ENCODE results near the gene RTN4. TPM values are rescaled to one million over a fixed set of nuclear protein-coding genes. Genes with fewer than 3 reads are reported as not detected.
A peak's percentile ranks its signal among the peaks of the same experiment; 100 is the strongest.

Gene RTN4
- total RNA-seq, 4 donors from 2014 or later: 95.8 to 179 (median 129) TPM

DNA sequence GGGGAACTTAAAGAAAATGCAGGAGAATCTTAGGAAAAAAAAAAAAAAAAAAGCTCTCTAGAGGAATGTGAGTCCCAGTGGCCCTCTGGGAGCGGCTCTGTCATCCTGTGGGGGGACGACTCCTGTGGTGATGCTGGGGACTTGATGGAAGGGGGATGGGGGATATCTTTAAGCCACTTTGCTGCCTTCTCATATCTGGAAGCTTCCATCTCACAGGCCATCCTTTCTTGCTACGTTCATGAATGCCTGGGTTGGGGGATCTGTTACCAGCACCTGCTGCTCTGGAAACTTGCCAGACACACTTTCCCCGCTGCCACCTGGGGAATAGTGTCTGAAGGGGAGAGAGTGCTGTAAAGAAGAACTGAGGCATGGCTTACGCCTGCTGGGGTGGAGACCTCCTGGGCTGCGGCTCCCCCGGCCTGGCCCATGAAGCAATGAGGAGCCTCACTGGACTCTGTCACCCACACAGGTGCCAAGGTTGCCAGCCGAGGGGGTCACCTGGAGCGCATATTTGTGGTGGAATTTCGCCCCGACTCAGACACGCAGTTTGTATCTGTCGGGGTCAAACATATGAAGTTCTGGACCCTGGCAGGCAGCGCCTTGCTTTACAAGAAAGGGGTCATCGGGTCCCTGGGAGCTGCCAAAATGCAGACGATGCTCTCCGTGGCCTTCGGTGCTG is 92.8 kb downstream of the RTN4 start:
- intact Hi-C loops (cut with DNase I): no loop called here
- H3K4me1 ChIP-seq: peaks cover 0 to 24% (median 0%) of the 10 kb centered on the region in 3 donors
- WGBS, 2 donors: 87 to 93% methylated on average over 13 to 14 of the region's 18 CpGs
- H3K27me3 ChIP-seq: no peaks in the 10 kb centered on the region
- no peak for DNase-seq
- no peak overlapping the region for H3K27ac ChIP-seq
- H3K36me3 ChIP-seq: no peaks in the 10 kb centered on the region
- no peak for TF ChIP-seq POLR2A (IDR thresholded peaks at IDR 0.05)
- TF ChIP-seq, protein P1, sequence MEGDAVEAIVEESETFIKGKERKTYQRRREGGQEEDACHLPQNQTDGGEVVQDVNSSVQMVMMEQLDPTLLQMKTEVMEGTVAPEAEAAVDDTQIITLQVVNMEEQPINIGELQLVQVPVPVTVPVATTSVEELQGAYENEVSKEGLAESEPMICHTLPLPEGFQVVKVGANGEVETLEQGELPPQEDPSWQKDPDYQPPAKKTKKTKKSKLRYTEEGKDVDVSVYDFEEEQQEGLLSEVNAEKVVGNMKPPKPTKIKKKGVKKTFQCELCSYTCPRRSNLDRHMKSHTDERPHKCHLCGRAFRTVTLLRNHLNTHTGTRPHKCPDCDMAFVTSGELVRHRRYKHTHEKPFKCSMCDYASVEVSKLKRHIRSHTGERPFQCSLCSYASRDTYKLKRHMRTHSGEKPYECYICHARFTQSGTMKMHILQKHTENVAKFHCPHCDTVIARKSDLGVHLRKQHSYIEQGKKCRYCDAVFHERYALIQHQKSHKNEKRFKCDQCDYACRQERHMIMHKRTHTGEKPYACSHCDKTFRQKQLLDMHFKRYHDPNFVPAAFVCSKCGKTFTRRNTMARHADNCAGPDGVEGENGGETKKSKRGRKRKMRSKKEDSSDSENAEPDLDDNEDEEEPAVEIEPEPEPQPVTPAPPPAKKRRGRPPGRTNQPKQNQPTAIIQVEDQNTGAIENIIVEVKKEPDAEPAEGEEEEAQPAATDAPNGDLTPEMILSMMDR (IDR thresholded peaks at IDR 0.05): no peak
- no peak overlapping the region for H3K4me3 ChIP-seq
- H3K9me3 ChIP-seq: no peaks in the 10 kb centered on the region

DNA sequence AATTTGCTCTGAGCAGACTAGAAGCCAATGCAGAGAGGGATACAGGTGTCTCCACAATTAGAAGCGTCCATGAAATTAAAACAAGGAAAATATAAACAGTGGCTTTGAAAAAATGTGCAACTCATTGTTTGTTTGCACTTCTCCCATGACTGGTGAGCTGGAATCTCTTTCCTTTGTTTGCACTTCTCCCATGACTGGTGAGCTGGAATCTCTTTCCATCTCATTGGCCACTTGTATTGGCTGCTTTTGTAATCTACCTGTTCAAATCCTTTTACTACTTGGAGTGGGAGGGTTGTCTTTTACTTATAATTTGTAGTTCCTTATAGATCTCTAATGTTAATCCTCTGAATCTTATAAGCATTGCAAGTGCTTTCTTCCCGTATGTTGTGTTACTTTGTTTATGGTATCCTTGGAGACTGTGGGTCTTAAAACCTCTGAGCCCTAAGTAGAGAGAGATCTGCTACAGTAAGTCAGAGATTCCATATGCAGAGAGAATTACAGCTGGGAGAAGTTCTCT is 94.1 kb downstream of the RTN4 start:
- Histone ChIP-seq H3K9me3 (no peaks in the 10 kb centered on the region), H3K36me3 (no peaks in the 10 kb centered on the region), H3K4me1 (peaks cover 0 to 23% (median 0%) of the 10 kb centered on the region in 3 donors), H3K27ac (peak overlapping the region in 3 of 4 donors; percentile 47 to 68 (median 63)), H3K27me3 (no peaks in the 10 kb centered on the region), H3K4me3 (no peak overlapping the region)
- intact Hi-C loops (cut with DNase I): no loop called here
- no peak for DNase-seq
- WGBS, 2 donors: 23 to 51% methylated on average over 2 of the region's 2 CpGs
- TF ChIP-seq, protein P1 (IDR thresholded peaks at IDR 0.05): no peak
- TF ChIP-seq POLR2A (IDR thresholded peaks at IDR 0.05): no peak

DNA sequence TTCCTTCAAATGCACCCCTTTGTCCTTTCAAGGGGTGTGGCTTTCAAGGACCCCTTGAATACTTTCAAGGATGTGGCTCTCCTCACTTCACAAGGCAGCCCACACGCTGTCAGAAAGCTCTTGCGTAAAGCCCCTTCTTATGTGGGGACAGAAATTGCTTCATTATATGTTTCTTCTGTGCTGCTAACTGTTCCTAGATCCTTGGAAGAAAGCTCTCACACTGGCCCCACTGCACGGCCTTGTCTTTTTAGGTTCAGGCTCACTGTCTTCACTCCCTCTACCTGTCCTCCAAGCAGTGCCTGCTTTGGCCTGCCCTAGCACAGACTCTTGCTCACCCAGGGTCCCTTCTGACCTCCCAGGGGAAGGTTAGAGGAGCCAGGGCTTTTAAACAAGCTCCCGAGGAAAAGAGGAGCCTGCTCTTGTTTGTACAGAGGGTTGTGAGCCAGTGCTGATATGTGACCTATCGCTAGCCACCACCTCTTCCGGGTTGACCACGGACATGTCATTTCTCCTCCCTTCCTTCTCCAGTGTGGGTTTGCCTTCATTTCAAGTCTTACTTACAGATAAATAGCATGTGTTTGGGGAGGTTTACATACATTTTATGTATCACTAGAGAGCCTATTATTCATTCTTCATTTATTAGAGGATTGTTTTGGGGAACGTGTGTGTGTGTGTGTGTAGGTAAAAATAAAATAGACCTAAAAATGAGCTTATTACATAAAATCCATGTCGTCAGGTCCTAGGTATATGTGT is 94.7 kb downstream of the RTN4 start:
- Histone ChIP-seq H3K27ac (peak overlapping the region in 3 of 4 donors; percentile 36 to 68 (median 63)), H3K9me3 (no peaks in the 10 kb centered on the region), H3K4me3 (no peak overlapping the region), H3K27me3 (no peaks in the 10 kb centered on the region), H3K4me1 (peaks cover 0 to 23% (median 0%) of the 10 kb centered on the region in 3 donors), H3K36me3 (no peaks in the 10 kb centered on the region)
- intact Hi-C loops (cut with DNase I): no loop called here
- WGBS, 2 donors: 64 to 71% methylated on average over 9 of the region's 9 CpGs
- no peak for DNase-seq
- no peak for TF ChIP-seq POLR2A (IDR thresholded peaks at IDR 0.05)
- TF ChIP-seq, protein P1 (IDR thresholded peaks at IDR 0.05): no peak

DNA sequence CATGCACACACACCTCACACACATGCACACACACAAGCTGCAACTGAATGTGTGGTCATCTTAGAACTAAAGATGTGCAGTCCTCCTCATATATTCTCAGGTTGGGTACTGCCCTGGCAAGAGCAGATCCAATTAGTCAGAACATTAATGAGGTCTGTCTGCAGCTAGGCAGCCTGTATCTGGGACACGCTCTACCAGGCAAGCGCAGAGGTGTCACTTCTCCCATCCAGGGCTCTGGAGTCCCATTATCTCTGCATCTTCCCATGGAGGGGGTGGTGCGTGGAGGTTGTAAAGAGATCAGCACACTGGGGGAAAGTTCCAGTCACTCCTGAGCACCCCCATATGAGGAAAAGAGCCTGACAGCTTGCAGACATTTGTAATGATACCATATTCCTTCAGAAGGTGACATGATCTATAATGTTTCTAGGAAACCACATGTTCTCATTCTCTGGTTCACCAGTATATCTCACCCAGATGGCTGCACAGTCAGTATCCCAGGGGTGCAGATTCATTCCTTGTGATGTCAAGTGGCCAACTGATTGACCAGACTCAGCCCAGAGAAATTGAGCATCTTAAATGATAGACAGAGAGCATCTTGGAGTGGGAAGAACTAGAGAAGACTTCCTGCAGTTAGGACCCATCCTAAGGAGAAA is 95.4 kb downstream of the RTN4 start:
- intact Hi-C loops (cut with DNase I): no loop called here
- Histone ChIP-seq H3K4me1 (peaks cover 0 to 18% (median 0%) of the 10 kb centered on the region in 3 donors), H3K4me3 (no peak overlapping the region), H3K27me3 (no peaks in the 10 kb centered on the region), H3K36me3 (no peaks in the 10 kb centered on the region), H3K27ac (no peak overlapping the region), H3K9me3 (no peaks in the 10 kb centered on the region)
- DNase-seq: no peak
- WGBS, 2 donors: no CpG with 5 or more reads among the region's 3 CpGs
- no peak for TF ChIP-seq POLR2A (IDR thresholded peaks at IDR 0.05)
- TF ChIP-seq, protein P1 (IDR thresholded peaks at IDR 0.05): no peak
